ENCODE measurements around the gene ZNF536. TPM values are rescaled to one million over a fixed set of nuclear protein-coding genes. Genes with fewer than 3 reads are reported as not detected.
"Not testable (repeated sequence)": the region's sequence is repeated elsewhere in the genome, so short reads cannot be mapped to it uniquely, and the experiment has no call there.

The ZNF536 gene
- total RNA-seq, 1 experiment from 2014 or later, result 0.35 TPM

DNA sequence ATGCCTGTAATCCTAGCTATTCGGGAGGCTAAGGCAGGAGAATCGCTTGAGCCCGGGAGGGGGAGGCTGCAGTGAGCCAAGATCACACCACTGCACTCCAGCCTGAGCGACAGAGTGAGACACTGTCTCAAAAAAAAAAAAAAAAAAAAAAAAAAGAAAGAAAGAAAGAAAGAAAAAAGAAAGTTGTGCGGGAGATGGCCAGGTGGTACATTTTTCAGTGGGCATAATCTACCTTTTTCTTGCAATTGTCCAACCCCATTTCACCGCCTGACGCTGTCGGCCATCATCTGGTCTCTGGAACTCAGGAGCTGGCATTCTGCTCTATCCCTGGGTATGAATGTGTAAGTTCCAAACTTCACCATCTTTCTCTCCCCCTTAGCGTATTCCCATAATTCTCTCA lies 73.9 kb downstream of the ZNF536 start:
- not testable (repeated sequence) for H3K27ac Mint-ChIP-seq; H3K4me3 Mint-ChIP-seq; H3K9me3 Mint-ChIP-seq; H3K36me3 Mint-ChIP-seq; H3K27me3 Mint-ChIP-seq (ENCODE audit: low read depth); DNase-seq (ENCODE audit: low spot score); ATAC-seq
- peaks cover 41% of the 10 kb centered on the region for H3K4me1 Mint-ChIP-seq
- ChIA-PET CTCF (interaction anchor here (0.8 kb wide), 1 partner anchor 112 kb away, joined by 4 read pairs; no protein-coding TSS in a partner anchor), POLR2A (interaction anchor here (0.7 kb wide), 1 partner anchor 13 kb away, joined by 5 read pairs; no protein-coding TSS in a partner anchor)

DNA sequence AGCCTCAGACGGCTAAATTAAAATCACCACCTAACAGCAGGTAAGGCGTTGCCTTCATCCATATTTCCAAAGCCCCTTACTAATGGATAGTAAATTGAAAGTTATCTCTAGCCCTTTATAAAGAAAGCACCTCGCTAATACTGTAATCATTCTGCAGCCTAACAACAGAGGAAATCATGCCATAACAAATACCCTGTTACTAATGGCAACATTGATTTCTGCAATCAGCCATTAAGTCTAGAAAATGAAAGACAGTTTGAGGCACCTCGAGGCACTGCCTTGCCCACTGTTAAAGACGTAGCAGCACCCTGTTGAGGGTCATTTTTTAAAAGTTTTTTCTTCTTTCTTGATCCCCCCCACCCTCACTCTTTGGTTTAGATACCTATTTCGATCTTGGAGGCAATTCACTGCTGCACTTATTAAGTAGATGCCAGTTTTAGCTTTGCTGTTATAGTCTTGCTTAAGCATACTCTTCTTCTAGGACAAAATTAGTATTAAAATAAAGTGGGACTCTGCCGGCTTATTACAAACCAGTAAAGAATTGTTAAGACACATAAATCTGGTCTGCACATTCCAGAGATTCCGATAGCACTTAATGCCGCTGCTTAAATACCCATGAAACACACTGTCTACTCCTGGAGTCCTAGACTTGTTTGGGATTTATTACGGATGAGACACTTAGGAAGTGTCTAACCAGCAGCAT lies 74.8 kb downstream of the ZNF536 start:
- H3K27me3 Mint-ChIP-seq (ENCODE audit: low read depth), result no peaks in the 10 kb centered on the region
- DNase-seq (ENCODE audit: low spot score) (no peak), ATAC-seq (no peak)
- no peaks in the 10 kb centered on the region for H3K9me3 Mint-ChIP-seq
- no peaks in the 10 kb centered on the region for H3K36me3 Mint-ChIP-seq
- peaks cover 46% of the 10 kb centered on the region for H3K4me1 Mint-ChIP-seq
- TF ChIP-seq ZNF138 (CRISPR knock-in tag; conservative IDR thresholded peaks at IDR 0.05) (no peak), SOX15 (CRISPR knock-in tag; IDR thresholded peaks at IDR 0.05) (no peak), ELF4 (CRISPR knock-in tag; IDR thresholded peaks at IDR 0.05; ENCODE audit: low read depth) (no peak), ZNF232 (CRISPR knock-in tag; IDR thresholded peaks at IDR 0.05) (no peak), FOXK1 (CRISPR knock-in tag; IDR thresholded peaks at IDR 0.05) (no peak), NR1H2 (CRISPR knock-in tag; IDR thresholded peaks at IDR 0.05) (no peak), ZNF423 (CRISPR knock-in tag; IDR thresholded peaks at IDR 0.05) (no peak), IRF2 (CRISPR knock-in tag; IDR thresholded peaks at IDR 0.05; ENCODE audit: borderline replicate concordance, low read depth) (no peak), CBFB (CRISPR knock-in tag; IDR thresholded peaks at IDR 0.05; ENCODE audit: low read depth) (no peak), TCF7 (CRISPR knock-in tag; IDR thresholded peaks at IDR 0.05; ENCODE audit: low read depth) (no peak), ZNF416 (CRISPR knock-in tag; IDR thresholded peaks at IDR 0.05) (no peak), FOXP1 (CRISPR knock-in tag; IDR thresholded peaks at IDR 0.05; ENCODE audit: borderline replicate concordance) (no peak), JAZF1 (CRISPR knock-in tag; IDR thresholded peaks at IDR 0.05) (no peak)
- TF ChIP-seq, protein P1, sequence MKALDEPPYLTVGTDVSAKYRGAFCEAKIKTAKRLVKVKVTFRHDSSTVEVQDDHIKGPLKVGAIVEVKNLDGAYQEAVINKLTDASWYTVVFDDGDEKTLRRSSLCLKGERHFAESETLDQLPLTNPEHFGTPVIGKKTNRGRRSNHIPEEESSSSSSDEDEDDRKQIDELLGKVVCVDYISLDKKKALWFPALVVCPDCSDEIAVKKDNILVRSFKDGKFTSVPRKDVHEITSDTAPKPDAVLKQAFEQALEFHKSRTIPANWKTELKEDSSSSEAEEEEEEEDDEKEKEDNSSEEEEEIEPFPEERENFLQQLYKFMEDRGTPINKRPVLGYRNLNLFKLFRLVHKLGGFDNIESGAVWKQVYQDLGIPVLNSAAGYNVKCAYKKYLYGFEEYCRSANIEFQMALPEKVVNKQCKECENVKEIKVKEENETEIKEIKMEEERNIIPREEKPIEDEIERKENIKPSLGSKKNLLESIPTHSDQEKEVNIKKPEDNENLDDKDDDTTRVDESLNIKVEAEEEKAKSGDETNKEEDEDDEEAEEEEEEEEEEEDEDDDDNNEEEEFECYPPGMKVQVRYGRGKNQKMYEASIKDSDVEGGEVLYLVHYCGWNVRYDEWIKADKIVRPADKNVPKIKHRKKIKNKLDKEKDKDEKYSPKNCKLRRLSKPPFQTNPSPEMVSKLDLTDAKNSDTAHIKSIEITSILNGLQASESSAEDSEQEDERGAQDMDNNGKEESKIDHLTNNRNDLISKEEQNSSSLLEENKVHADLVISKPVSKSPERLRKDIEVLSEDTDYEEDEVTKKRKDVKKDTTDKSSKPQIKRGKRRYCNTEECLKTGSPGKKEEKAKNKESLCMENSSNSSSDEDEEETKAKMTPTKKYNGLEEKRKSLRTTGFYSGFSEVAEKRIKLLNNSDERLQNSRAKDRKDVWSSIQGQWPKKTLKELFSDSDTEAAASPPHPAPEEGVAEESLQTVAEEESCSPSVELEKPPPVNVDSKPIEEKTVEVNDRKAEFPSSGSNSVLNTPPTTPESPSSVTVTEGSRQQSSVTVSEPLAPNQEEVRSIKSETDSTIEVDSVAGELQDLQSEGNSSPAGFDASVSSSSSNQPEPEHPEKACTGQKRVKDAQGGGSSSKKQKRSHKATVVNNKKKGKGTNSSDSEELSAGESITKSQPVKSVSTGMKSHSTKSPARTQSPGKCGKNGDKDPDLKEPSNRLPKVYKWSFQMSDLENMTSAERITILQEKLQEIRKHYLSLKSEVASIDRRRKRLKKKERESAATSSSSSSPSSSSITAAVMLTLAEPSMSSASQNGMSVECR (CRISPR knock-in tag; IDR thresholded peaks at IDR 0.05; ENCODE audit: borderline replicate concordance), result no peak
- H3K27ac Mint-ChIP-seq, result no peak overlapping the region
- CTCF ChIA-PET, result interaction anchor here (0.8 kb wide), 1 partner anchor 113 kb away, joined by 4 read pairs; no protein-coding TSS in a partner anchor
- POLR2A ChIA-PET, result no interaction called here
- H3K4me3 Mint-ChIP-seq, result no peak overlapping the region

DNA sequence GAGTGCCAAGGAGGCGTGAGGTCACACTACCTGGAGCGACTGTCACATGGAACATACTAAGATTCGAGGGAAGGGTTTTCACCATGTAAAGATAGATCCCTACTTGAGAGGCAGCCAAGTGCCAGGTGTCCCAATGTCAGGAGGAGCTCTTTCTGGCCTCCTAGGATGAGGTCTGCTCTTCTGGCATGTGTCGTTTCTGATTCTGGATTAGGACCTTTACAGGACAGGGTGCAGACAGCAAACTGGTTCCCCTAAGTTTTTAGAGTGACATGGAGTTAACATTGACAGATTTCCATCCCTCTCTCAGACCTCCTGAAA lies 75.3 kb downstream of the ZNF536 start:
- Mint-ChIP-seq H3K36me3 (no peaks in the 10 kb centered on the region), H3K9me3 (no peaks in the 10 kb centered on the region), H3K4me3 (no peak overlapping the region), H3K27me3 (ENCODE audit: low read depth) (no peaks in the 10 kb centered on the region), H3K4me1 (peaks cover 46% of the 10 kb centered on the region), H3K27ac (no peak overlapping the region)
- TF ChIP-seq ZNF232 (CRISPR knock-in tag; IDR thresholded peaks at IDR 0.05) (no peak), GRHL2 (CRISPR knock-in tag; IDR thresholded peaks at IDR 0.05; ENCODE audit: insufficient replicate concordance, severe bottlenecking) (no peak), RELA (CRISPR knock-in tag; IDR thresholded peaks at IDR 0.05; ENCODE audit: borderline replicate concordance) (no peak), ZNF121 (CRISPR knock-in tag; IDR thresholded peaks at IDR 0.05) (no peak)
- TF ChIP-seq, protein P2, sequence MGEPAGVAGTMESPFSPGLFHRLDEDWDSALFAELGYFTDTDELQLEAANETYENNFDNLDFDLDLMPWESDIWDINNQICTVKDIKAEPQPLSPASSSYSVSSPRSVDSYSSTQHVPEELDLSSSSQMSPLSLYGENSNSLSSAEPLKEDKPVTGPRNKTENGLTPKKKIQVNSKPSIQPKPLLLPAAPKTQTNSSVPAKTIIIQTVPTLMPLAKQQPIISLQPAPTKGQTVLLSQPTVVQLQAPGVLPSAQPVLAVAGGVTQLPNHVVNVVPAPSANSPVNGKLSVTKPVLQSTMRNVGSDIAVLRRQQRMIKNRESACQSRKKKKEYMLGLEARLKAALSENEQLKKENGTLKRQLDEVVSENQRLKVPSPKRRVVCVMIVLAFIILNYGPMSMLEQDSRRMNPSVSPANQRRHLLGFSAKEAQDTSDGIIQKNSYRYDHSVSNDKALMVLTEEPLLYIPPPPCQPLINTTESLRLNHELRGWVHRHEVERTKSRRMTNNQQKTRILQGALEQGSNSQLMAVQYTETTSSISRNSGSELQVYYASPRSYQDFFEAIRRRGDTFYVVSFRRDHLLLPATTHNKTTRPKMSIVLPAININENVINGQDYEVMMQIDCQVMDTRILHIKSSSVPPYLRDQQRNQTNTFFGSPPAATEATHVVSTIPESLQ (CRISPR knock-in tag; IDR thresholded peaks at IDR 0.05), result no peak
- CTCF ChIA-PET, result no interaction called here
- no peak for ATAC-seq
- POLR2A ChIA-PET, result no interaction called here
- DNase-seq (ENCODE audit: low spot score), result no peak
